NCI-H2081 treated with DMSO at 0.1 percent for 48 hours (cell line): ENCODE measurements around the gene SH3BP5.

Experiments used
- DNase-seq: peaks from one replicate; lab custom pipeline; 2025; lab: John Stamatoyannopoulos, UW

SH3BP5 gene

DNA sequence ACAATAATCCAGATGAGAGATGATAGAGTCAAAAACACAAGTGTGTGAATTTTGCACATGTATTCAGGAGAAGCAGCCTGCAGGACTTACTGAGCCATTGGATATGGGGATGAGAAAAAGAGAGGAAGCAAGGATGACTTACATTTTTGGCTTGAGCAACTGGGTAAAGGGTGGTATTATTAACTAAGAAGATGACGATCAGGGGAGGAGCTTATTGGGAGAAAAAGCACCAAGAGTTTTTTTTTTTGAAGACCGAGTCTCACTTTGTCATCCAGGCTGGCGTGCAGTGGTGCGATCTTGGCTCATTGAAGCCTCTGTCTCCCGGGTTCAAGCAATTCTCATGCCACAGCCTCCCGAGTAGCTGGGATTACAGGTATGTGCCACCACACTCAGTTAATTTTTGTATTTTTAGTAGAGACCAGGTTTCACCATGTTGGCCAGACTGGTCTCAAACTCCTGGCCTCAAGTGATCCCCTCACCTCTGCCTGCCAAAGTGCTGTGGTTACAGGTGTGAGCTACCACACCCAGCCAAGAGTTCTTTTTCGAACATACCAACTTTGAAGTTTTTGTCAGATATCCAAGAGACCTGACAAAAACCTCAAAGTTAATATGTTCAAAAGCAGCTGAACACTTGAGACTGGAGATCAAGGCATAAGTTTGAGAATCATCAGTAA, 14.8 kb upstream of the SH3BP5 start:
- no peak for DNase-seq

DNA sequence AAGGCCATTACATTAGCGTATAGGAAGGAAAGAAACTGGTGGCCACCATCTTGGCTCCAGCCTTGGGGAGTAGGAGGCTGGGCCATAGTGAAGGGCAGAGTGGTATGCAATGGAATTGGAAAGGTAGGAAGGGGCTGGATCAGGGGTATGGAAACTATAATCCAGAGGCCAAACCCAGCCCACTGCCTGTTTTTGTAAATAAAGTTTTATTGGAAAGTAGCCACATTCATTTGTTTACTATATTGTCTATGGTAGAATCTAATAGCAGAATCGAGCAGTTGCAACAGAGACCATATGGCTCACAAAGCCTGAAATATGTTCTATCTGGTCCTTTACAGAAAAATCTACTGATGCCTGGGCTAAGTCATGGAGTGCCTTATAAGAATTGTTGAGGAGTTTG, 14.1 kb upstream of the SH3BP5 start:
- DNase-seq, result no peak

DNA sequence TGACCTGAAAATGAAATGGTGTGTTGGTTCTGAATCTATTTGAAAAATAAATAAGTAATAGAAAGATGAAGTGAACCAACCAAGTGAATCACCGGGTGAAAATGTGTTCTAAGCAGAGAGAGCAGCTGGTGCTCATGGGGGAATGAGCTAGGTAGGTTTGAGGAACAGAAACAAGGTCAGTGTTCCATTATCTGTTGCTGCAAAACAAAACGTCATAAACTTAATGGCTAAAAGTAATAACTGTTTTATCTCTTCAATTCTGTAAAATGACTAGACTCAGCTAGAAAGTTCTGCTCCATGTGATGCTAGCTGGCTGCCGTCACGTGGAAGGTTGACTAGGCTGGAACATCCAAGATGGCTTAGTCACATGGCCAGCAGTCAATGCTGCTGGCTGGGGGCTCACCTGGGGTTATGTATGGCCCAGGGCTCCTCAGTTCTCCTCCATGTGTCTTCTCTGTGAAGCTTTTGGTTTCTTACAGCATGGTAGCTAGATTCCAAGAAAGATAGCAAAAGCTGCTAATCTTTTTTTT, 13.3 kb upstream of the SH3BP5 start:
- no peak for DNase-seq

DNA sequence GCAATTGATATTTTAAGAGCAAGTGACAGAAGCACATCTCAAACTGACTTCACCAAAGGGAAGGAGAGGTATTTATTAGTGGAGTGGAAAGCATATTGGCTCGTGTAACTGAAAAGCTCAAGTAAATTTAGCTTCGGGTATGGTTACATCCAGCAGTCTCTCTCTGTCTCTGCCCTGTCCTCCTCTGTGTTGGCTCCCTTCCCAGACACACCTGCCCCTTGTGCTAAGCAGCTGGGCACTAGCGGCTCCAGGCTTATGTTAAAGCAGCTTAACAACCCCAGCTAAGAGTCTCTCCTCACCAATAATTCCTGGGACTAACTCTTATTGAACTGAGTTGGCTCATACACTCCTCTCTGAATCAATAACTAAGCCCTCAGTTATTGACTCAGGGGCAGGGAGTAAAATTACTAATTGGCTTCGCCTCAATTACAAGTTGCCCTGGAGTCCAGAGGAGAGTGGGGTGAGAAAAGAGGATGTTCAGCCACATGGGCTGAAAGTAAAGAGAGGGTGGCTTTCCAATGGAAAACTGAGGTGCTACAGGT, 12.8 kb upstream of the SH3BP5 start:
- DNase-seq, result peak; percentile 18

DNA sequence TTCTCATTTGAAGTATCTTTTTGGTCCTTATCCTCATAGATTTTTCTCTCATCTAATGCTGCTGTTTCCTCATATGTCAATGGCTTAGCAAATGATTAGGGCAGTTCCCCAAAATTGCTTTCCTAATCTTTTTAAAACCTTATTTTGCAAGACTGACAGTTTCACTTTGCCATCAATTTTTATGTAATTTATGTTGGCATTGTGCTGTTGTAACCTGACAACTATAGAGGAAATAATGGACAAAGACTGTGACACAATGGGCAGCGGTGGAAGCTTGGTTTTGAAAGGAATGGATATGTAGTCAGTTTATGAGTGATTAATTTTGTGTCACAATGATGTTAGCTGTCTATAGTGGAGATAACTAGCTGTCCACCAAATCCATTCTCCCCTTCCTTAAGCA, 10.6 kb upstream of the SH3BP5 start:
- no peak for DNase-seq

DNA sequence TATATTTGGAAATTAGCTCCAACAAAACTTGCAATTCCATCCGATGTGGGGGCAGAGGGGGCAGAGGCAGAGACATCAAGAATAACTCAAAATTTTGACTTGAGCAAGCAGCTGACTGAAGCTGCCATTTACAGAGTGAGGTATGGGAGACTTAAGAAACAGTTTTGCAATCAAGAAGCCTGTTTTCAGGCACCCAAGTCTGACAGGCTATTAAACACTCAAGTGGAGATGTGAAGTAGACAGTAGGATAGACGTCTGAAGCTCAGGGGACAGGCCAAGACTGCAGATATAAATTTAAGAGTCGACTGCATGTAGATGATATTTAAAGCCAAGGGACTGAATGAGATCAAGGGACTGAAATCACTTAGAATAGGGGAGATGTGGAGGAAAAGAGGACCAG, 9.9 kb upstream of the SH3BP5 start:
- DNase-seq, result no peak

DNA sequence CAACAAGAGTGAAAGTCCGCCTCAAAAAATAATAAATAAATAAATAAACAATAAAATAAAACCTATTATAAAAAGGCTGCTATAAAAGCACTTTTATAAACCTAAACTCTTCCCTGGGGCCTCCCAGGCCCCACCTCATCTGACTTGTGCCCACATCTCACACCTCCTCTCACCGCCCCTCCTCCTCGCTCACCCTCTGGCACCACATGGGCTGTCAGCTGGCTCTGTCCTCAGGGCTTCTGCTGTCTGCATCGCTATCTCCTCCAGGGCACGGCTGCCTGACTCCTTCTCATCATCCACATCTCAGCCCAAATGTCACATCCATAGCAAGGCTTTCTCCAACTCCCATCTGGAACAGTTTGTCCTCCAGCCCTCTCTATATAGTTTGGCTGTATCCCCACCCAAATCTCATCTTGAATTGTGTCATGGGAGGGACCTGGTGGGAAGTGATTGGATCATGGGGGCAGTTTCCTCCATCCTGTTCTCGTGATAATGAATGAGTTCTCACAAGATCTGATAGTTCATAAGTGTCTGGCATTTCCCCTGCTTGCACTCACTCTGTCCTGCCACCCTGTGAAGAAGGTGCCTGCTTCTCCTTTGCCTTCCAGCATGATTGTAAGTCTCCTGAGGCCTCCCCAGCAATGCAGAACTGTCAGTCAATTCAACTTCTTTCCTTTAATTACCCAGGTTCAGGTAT, 8.8 kb upstream of the SH3BP5 start:
- no peak for DNase-seq

DNA sequence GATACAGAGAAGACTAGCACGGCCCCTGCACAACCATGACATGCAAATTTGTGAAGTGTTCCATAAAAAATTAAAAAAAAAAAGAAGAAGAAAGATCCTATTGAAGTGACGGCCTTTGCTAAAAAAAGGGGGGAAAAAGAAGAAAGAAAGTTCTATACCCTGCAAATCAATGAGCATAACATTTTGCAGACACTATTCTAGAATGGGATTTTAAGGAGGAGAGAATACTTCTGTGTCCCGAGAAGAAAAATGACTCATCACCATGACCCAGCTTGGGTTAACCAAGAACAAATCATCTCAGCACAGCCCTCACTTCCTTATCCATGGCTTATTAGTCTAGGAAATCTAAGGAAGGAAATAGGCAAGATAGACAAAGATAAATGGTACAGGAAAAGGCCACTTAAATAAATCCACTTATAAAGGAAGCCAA, 7.4 kb upstream of the SH3BP5 start:
- DNase-seq, result no peak

DNA sequence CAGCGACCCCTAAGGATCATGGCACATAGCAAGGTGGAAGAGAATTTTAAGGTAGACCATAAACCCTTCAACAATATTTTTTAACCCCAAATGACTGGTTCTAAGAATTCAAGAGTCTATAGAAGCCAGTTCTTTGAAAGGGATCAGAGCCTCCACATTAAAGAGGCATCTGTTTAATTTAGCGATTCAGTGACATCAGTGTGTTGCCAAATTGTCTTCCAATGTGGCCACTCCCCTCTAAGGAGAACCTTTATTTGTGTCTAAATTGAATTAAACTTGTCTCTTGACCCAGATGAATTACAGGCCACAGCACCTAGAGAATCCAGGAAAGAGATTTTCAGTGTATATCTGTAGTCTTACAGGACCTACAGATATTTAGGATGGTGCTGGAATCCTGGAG, 6.6 kb upstream of the SH3BP5 start:
- DNase-seq, result no peak

DNA sequence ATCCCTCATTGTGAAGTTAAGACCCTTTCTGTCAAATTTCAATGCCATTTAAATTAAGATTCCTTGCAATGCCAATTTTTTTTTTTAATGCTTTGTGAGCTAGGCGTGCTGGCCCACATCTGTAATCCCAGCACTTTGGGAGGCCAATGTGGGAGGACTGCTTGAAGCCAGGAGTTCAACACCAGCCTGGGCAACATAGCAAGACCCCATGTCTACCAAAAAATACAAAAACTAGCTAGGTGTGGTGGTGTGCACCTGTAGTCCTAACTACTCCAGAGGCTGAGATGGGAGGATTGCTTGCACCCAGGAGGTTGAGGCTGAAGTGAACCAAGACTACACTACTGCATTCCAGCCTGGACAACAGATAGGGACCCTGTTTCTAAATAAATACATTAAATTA, 5.6 kb upstream of the SH3BP5 start:
- no peak for DNase-seq

DNA sequence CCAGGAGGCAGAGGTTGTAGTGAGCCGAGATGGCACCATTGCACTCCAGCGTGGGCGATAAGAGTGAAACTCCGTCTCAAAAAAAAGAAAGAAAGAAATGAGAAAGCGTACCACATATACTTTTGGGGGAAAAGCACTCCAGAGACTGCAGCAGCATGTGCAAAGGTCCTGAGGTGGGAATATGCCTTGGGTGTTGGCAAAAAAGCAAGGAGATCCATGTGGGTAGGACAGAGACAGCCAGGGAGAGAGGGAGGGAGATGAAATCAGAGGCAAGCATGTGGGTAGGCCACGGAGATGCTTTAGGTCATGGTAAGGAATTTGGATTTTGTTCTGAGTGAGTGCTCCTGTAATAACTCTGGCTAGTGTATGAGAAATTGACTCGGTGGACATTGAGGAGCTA, 3.7 kb upstream of the SH3BP5 start:
- DNase-seq, result no peak

DNA sequence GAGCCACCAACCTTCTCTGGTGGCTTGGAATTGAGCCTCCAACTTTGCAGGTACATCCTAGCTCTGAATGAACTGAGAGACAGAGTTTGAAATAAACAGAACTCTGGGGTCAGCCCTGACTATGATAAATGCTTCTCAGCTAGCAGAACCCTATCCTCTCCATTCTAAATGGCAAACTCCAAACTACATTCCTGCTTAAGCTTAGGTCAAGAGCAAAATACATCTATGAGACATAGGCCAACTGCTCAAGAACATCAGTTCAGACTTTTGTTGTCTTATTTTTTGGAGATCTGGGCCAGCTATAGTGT, 1.5 kb upstream of the SH3BP5 start:
- DNase-seq, result no peak

DNA sequence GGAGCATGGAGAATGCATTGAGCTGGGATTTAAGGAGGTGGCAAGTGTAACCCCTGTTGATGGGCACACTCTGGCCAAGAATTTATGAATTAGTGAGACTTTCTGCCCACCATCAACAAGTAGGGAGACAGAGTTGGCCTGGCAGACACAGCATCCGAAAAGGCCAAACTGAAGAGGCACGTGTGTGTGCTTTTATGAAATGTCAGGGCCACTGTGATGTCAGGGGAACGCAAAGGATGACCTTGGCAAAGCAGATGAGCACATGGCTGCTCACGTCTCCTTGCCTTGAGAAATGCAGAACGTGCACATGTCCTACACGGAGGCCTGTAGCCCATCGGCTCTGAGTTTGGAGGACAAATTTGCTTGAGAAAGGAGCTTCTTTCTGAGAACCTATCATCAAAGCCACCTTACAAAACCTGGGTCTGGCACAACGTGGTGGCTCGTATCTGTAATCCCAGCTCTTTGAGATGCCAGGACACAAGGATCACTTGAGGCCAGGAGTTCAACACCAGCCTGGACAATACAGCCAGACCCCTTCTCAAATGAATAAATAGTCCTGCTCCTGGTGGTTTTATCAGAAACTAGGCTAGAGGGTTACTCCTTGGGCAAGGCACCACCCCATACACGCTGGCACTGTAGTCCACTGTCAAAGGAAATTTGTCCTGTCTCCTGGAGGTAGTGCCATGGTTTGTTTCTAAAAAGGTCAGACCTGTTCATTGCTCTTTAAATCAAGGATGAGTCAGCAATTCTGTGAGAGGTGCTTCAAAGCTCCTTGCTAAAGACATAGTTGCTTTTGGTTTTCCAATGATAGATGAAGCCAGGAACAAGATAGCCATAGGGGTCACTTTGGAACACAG, 941 bp upstream of the SH3BP5 start:
- no peak for DNase-seq

DNA sequence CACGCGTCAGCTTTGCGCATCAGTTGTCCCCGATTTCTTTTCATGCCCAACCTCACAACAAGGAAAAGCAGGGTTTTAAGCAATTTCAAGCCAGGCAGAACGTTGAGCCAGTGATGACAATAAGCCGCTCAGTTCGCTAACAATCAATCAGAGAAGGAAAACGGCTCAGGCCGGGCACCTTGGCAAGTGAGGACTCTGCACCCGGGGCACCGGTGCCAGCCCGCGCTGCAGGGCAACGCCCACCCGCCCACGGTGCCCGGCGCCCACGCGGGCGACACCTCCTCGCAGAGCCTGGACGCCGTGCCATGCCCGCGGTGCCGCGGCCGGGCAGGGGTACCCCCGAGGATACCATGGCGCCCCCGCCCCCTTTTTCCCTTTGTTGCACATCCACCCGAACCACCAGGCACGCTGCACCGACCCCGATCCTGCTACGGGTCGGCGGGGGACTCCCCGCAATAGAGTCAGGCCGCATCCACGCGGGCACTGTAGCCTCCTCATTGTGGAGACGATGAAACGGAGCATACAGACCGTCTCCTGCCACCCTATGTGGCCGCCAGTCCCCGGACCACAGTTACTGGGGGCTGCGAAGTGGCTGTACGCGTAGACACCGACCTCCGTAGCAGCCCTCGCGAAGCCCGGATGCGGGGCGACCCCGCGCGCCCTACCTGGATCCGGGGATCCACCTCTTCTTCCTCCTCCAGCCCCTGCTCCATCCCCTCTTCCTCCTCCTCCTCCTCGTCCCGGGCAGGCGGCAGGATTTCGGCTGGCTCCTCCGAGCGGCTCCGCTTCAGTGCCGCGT, 581 bp downstream of the SH3BP5 start:
- no peak for DNase-seq

DNA sequence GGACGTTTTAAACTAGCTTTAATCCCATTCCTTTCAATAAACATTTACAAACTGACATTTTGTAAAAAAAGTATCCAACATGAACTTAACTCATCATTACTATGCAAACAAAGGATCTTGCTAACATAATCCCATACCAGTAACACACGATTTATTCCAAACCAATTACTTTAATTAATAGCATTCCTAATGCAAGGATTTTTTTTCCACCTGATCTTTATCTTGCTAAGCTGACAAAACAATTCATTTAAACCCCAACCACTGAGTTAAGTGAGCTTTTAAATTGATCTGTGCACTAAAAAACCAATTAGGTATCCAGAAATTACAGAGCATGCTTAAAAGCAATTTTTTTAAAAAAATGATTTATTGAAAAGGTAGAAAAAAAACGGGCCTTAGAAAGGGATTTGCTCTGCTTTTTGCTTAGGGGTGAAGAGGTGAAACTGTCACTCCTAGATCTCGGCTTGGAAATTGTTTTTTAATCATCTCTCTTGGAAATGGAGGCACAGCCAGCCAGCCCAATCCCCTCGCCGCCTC, 1.2 kb downstream of the SH3BP5 start:
- no peak for DNase-seq

DNA sequence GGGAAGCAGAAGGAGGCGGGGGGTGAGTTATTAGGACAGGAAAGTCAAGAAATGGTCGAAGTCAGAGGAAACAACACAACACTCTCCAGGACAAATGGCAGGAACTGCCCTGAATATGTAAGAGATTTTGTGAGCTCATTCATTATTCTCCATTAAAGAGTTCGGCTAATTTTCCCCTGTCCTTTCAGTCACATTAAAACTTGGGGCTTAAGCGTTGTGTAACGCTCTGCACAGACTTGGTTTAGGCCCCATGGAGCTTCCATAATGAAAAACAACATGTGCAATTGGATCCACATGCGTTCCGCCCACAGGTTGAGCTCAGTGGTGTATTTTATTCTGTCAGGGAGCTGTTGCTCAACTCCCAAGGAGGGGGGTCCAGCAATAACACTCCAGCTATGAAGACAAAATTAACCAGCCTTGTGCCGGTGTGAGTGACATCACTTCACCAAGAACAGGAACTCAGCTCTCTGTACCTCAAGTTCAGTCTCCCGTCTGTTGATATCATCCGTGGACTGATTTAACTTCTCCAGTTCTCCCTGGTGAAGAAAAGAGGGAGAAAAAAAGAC, 2.3 kb downstream of the SH3BP5 start:
- no peak for DNase-seq

DNA sequence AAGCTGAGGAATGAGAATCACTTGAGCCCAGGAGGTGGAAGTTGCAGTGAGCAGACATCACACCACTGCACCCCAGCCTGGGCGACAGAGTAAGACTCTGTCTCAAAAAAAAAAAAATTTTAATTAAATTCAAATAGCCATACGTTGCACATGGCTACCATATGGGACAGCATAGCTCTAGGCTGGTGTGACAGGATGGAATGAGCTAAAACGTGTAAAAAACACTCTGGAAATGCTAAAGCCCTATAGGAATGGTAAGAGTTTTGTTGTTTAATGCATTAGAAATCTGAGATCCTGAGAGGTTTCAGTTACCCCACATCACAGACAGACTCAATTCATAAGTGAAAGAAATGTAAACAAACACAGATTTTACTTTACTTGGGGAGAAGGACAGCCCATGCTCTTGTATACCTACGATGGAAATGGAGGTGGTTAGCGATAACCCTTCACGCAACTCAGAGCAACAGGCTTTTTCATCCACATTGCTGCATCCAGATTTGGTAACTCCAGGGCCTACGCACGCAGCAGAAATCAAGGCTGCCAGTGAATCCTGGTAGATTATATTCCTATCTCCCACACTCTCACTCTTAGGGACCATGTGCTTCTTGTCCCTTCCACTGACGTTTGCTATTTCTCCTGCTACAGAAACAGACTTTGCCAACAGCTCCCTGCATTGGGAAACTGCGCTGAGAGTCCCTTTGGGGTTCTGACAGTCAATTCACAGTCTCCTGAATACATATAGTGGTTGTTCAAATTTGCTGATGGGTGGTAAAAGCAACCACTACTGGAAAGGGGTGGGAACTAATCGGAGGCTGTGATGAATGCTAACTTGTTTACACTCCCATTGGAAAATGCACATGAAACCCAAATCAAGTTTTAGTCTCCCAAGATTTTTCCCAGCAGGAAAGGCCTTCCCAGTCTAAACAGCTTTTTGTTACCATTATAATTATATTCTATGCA, 3.1 kb downstream of the SH3BP5 start:
- DNase-seq, result no peak

DNA sequence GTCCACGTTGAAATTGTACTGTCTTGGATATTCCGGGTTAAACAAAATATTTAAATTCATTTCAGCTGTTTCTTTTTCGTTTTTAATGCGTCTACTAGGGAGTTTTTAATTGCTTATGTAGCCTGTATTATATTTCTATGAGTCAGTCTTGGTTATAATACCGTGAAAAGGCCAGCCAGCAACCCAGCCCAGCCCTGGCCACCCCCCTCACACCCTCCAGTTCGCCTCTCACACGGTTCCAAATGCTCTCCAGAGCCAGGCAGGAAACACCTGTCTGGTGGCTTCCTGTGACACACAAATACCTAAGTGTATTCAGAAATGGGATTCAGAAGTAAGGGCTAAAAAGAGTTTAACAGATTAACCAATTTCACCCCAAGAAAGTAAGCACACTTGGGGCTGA, 4.4 kb downstream of the SH3BP5 start:
- DNase-seq, result peak; percentile 61

DNA sequence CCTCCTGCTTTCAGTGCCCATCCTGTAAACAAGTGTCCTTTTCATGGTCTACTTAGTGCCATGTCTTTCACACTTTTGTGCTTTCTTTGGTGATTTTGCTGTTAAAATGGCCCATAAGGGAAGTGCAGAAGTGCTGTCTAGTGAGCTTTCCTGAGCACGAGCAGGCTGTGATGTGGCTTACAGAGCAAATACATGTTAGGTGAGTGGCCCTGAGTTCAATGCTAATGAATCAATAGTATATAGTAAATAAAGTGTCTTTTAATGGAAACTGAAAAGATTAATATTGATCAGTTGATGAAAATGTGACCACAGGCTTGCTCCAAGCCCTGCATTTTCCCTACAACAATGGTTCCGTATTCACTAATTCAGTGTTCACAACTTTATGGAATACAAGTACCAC, 5.7 kb downstream of the SH3BP5 start:
- DNase-seq, result no peak

DNA sequence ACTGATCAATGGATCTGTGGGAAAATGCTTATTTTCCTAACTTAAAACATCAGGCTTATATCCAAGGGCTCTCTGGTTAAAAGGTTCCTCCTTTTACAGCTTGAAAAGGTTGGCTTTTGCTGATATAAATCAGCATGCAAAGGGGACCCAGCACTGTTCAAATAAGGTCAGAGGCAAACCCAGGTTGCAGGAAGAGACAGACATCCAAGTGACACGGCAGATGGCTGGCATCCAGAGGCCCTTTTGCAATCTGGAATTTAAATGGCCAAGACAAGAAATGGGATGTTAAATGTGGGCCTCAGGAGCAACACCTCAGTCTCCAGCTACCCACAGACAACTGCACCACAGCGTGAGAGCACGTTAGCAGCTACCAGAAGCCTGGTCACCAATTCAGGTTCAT, 6.3 kb downstream of the SH3BP5 start:
- DNase-seq, result no peak
